ENCODE measurements around the gene NFATC1. TPM values are rescaled to one million over a fixed set of nuclear protein-coding genes. Genes with fewer than 3 reads are reported as not detected.

The NFATC1 gene
- total RNA-seq, 4 donors from 2014 or later, result 13.1 to 21.3 (median 16.2) TPM

GRCh38 chr18:79400591-79401381 is 5.1 kb downstream of the NFATC1 start:
- peak overlapping the region; percentile 75 to 95 (median 88) for H3K27ac ChIP-seq
- no peaks in the 10 kb centered on the region for H3K9me3 ChIP-seq
- 67% methylated on average over 3 of the region's 58 CpGs; no CpG with 5 or more reads in 1 of the 2 donors for WGBS, 2 donors (ENCODE audit: low coverage in 1 of 2)
- no peaks in the 10 kb centered on the region for H3K36me3 ChIP-seq
- no peaks in the 10 kb centered on the region for H3K27me3 ChIP-seq
- ATAC-seq, result no peak
- TF ChIP-seq POLR2AphosphoS5 (IDR thresholded peaks at IDR 0.05) (no peak), POLR2A (IDR thresholded peaks at IDR 0.05) (no peak), EP300 (IDR thresholded peaks at IDR 0.05) (no peak)
- peaks cover 0 to 80% (median 29%) of the 10 kb centered on the region in 3 donors for H3K4me1 ChIP-seq
- H3K4me3 ChIP-seq, result peak overlapping the region; percentile 92 to 95

- no peak for TF ChIP-seq EP300 (IDR thresholded peaks at IDR 0.05)
- WGBS, 2 donors (ENCODE audit: low coverage in 1 of 2), result no CpG with 5 or more reads among the region's 32 CpGs
- peaks cover 0 to 79% (median 27%) of the 10 kb centered on the region in 3 donors for H3K4me1 ChIP-seq
- no peaks in the 10 kb centered on the region for H3K9me3 ChIP-seq
- peak overlapping the region in 1 of 2 donors; percentile 95 for H3K4me3 ChIP-seq
- no peaks in the 10 kb centered on the region for H3K27me3 ChIP-seq
- H3K36me3 ChIP-seq, result peaks cover 0 to under 1% of the 10 kb centered on the region in 2 donors
- peak overlapping the region in 3 of 4 donors; percentile 86 to 95 (median 91) for H3K27ac ChIP-seq
- ATAC-seq, result no peak
Observed at GRCh38 chr18:79401494-79402208, 5.9 kb downstream of the NFATC1 start.

- Histone ChIP-seq H3K36me3 (peaks cover 0 to 6% of the 10 kb centered on the region in 2 donors), H3K4me3 (no peak overlapping the region), H3K9me3 (no peaks in the 10 kb centered on the region), H3K27ac (peak overlapping the region in 3 of 4 donors; percentile 86 to 95 (median 91)), H3K4me1 (peaks cover 0 to 74% (median 24%) of the 10 kb centered on the region in 3 donors), H3K27me3 (no peaks in the 10 kb centered on the region)
- no peak for TF ChIP-seq POLR2A (IDR thresholded peaks at IDR 0.05)
- no peak for TF ChIP-seq CTCF (IDR thresholded peaks at IDR 0.05)
- no peak for TF ChIP-seq POLR2AphosphoS5 (IDR thresholded peaks at IDR 0.05)
- no peak for TF ChIP-seq EP300 (IDR thresholded peaks at IDR 0.05)
- WGBS, 2 donors (ENCODE audit: low coverage in 1 of 2), result no CpG with 5 or more reads among the region's 16 CpGs
- no peak for ATAC-seq
Observed at GRCh38 chr18:79402209-79402576, 6.5 kb downstream of the NFATC1 start.

GRCh38 chr18:79402977-79403722 is 7.4 kb downstream of the NFATC1 start:
- H3K4me3 ChIP-seq, result peak overlapping the region in 1 of 2 donors; percentile 27
- 0 to 33% methylated on average over 1 to 8 of the region's 27 CpGs for WGBS, 2 donors (ENCODE audit: low coverage in 1 of 2)
- H3K4me1 ChIP-seq, result peaks cover 0 to 66% (median 24%) of the 10 kb centered on the region in 3 donors
- H3K27ac ChIP-seq, result peak overlapping the region in 3 of 4 donors; percentile 86 to 95 (median 91)
- peaks cover 0 to 6% of the 10 kb centered on the region in 2 donors for H3K36me3 ChIP-seq
- no peaks in the 10 kb centered on the region for H3K9me3 ChIP-seq
- peak; percentile 78 for ATAC-seq
- TF ChIP-seq CTCF (IDR thresholded peaks at IDR 0.05), result peak in 1 of 4 experiments; percentile 16
- TF ChIP-seq POLR2A (IDR thresholded peaks at IDR 0.05), result no peak
- no peaks in the 10 kb centered on the region for H3K27me3 ChIP-seq

- Histone ChIP-seq H3K4me1 (peaks cover 0 to 63% (median 24%) of the 10 kb centered on the region in 3 donors), H3K4me3 (peak overlapping the region in 1 of 2 donors; percentile 27), H3K36me3 (peaks cover 0 to 6% of the 10 kb centered on the region in 2 donors), H3K9me3 (no peaks in the 10 kb centered on the region), H3K27ac (peak overlapping the region in 3 of 4 donors; percentile 86 to 95 (median 91)), H3K27me3 (no peaks in the 10 kb centered on the region)
- no peak for ATAC-seq
- TF ChIP-seq POLR2AphosphoS5 (IDR thresholded peaks at IDR 0.05) (no peak), CTCF (IDR thresholded peaks at IDR 0.05) (no peak), POLR2A (IDR thresholded peaks at IDR 0.05) (no peak), EP300 (IDR thresholded peaks at IDR 0.05) (no peak)
- WGBS, 2 donors (ENCODE audit: low coverage in 1 of 2), result 69 to 83% methylated on average over 16 to 22 of the region's 31 CpGs
Observed at GRCh38 chr18:79403723-79404566, 8.2 kb downstream of the NFATC1 start.
